ENCODE data around the gene EIF2D.

EIF2D gene

GRCh38 chr1:206547104-206547503, 65.2 kb downstream of the EIF2D start:
- POLR2A ChIA-PET: no interaction called here
- no peak for DNase-seq (ENCODE audit: extremely low spot score)
- CTCF ChIA-PET: interaction anchor here (1.0 to 10.0 kb wide), 6 partner anchors 12 to 77 kb away, joined by 3 to 290 read pairs (median 41); partner anchors contain the start of gene IKBKE
- no peak for TF ChIP-seq CTCF (IDR thresholded peaks at IDR 0.05; ENCODE audit: control extremely low read depth, extremely low read depth, low read depth, missing control alignments)

- no peak for TF ChIP-seq CTCF (IDR thresholded peaks at IDR 0.05; ENCODE audit: control extremely low read depth, extremely low read depth, low read depth, missing control alignments)
- ChIA-PET POLR2A (interaction anchor here (0.6 to 0.7 kb wide), 2 partner anchors 20 to 67 kb away, joined by 3 to 6 read pairs; no protein-coding TSS in a partner anchor), CTCF (interaction anchor here (0.6 to 10.0 kb wide), 37 partner anchors 11 to 1381 kb away, joined by 3 to 290 read pairs (median 5); partner anchors contain the start of genes EIF2D, IKBKE and RASSF5)
- DNase-seq (ENCODE audit: extremely low spot score): no peak
Observed at GRCh38 chr1:206545351-206545750, 66.9 kb downstream of the EIF2D start.

- ChIA-PET CTCF (interaction anchor here (0.6 to 10.0 kb wide), 41 partner anchors 10 to 1381 kb away, joined by 3 to 290 read pairs (median 5); partner anchors contain the start of genes DYRK3, EIF2D, IKBKE and RASSF5), POLR2A (no interaction called here)
- DNase-seq (ENCODE audit: extremely low spot score): peak; percentile 85
- TF ChIP-seq CTCF (IDR thresholded peaks at IDR 0.05; ENCODE audit: control extremely low read depth, extremely low read depth, low read depth, missing control alignments): peak; percentile 93
Observed at GRCh38 chr1:206544562-206545257, 67.6 kb downstream of the EIF2D start.

Measured in GM10248 (cell line).